HL-60/S4 treated with retinoic acid at 250 ng/mL for 4 days and 3 days (cell line): ENCODE results near the gene XYLT1.
"Not testable (repeated sequence)": the region's sequence is repeated elsewhere in the genome, so short reads cannot be mapped to it uniquely, and the experiment has no call there.

Source experiments
- in situ Hi-C: fragments of 300-500 bp; cut with MboI; formaldehyde crosslinking; loops from 2 replicates; pipeline ENCODE4 v1.7.0; 2022; ENCODE audit warnings: low sequenced_read_pairs

The XYLT1 gene

GRCh38 chr16:17470908-17471718, at the start of gene XYLT1:
XYLT1 (minus strand) TSS chr16:17470960; CDS start chr16:17470796, 164 bp downstream.
- in situ Hi-C loops = no loop called here

- in situ Hi-C loops = no loop called here
Measured at GRCh38 chr16:17520111-17520510, 49.4 kb upstream of the XYLT1 start.

GRCh38 chr16:17519101-17519955, 48.6 kb upstream of the XYLT1 start:
- in situ Hi-C loops = no loop called here

- in situ Hi-C loops = no loop called here
Measured at GRCh38 chr16:17518441-17518840, 47.7 kb upstream of the XYLT1 start.

GRCh38 chr16:17515421-17516210, 44.9 kb upstream of the XYLT1 start:
- in situ Hi-C loops = no loop called here

GRCh38 chr16:17512636-17513220, 42.0 kb upstream of the XYLT1 start:
- in situ Hi-C loops = no loop called here

- in situ Hi-C loops = no loop called here
Measured at GRCh38 chr16:17511340-17511739, 40.6 kb upstream of the XYLT1 start.

- in situ Hi-C loops = no loop called here
Measured at GRCh38 chr16:17510567-17510966, 39.8 kb upstream of the XYLT1 start.

- in situ Hi-C loops = no loop called here
Measured at GRCh38 chr16:17509194-17509593, 38.4 kb upstream of the XYLT1 start.

- in situ Hi-C loops = no loop called here
Measured at GRCh38 chr16:17508303-17508702, 37.5 kb upstream of the XYLT1 start.

GRCh38 chr16:17507516-17507915, 36.8 kb upstream of the XYLT1 start:
- in situ Hi-C loops = not testable (repeated sequence)

- in situ Hi-C loops = not testable (repeated sequence)
Measured at GRCh38 chr16:17505828-17506227, 35.1 kb upstream of the XYLT1 start.

- in situ Hi-C loops = no loop called here
Measured at GRCh38 chr16:17504050-17504449, 33.3 kb upstream of the XYLT1 start.

- in situ Hi-C loops = no loop called here
Measured at GRCh38 chr16:17503331-17503730, 32.6 kb upstream of the XYLT1 start.

GRCh38 chr16:17501321-17501720, 30.6 kb upstream of the XYLT1 start:
- in situ Hi-C loops = no loop called here

- in situ Hi-C loops = no loop called here
Measured at GRCh38 chr16:17499223-17499902, 28.6 kb upstream of the XYLT1 start.

GRCh38 chr16:17497648-17498047, 26.9 kb upstream of the XYLT1 start:
- in situ Hi-C loops = no loop called here

- in situ Hi-C loops = no loop called here
Measured at GRCh38 chr16:17496891-17497290, 26.1 kb upstream of the XYLT1 start.

GRCh38 chr16:17493012-17493411, 22.3 kb upstream of the XYLT1 start:
- in situ Hi-C loops = no loop called here

- in situ Hi-C loops = no loop called here
Measured at GRCh38 chr16:17491140-17491662, 20.4 kb upstream of the XYLT1 start.
